Adrenal gland (tissue), 12 donors: ENCODE results near the gene TFB1M. TPM values are rescaled to one million over a fixed set of nuclear protein-coding genes. Genes with fewer than 3 reads are reported as not detected.
A peak's percentile ranks its signal among the peaks of the same experiment; 100 is the strongest.
"Not testable (repeated sequence)": the region's sequence is repeated elsewhere in the genome, so short reads cannot be mapped to it uniquely, and the experiment has no call there.

Experiments
- DNase-seq, 7 donors: peaks; one replicate each; pipeline ENCODE4 v3.0.0-alpha.2; 2019 to 2020
- H3K27ac ChIP-seq, 5 donors: fragments of 200-600 bp; sonication (generic) in 4 of 5; 1 replicate in 3 of 5; 2 replicates in 2 of 5; pipeline versions ENCODE4 v1.5.1 to v1.8.0; 2016 to 2020; ENCODE audit warnings: mild to moderate bottlenecking in 1 of 5
- H3K27me3 ChIP-seq: fragments of 200-600 bp; 2 replicates; pipeline ENCODE4 v1.8.0; 2021
- H3K36me3 ChIP-seq, 2 donors: fragments of 200-600 bp; replicated peaks in 1 of 2; 1 replicate in 1 of 2; 2 replicates in 1 of 2; pipeline versions ENCODE4 v1.5.1 to v1.8.0; 2018 to 2022
- H3K4me1 ChIP-seq, 2 donors: fragments of 200-600 bp; replicated peaks in 1 of 2; 1 replicate in 1 of 2; 2 replicates in 1 of 2; pipeline versions ENCODE4 v1.5.1 to v1.8.0; 2018 to 2021
- H3K4me3 ChIP-seq, 4 donors: fragments of 200-600 bp; sonication (generic) in 3 of 4; one replicate each; pipeline ENCODE4 v1.5.1; 2016 to 2018
- H3K9me3 ChIP-seq, 3 donors: fragments of 200-600 bp; sonication (generic) in 1 of 3; replicated peaks in 1 of 3; 1 replicate in 2 of 3; 2 replicates in 1 of 3; pipeline versions ENCODE4 v1.5.1 to v1.8.0; 2016 to 2021
- CTCF ChIP-seq, 6 experiments: fragments of 450-650 bp in 4 of 6; fragments of 200-600 bp in 2 of 6; sonication (generic) in 1 of 6; IDR thresholded peaks; 1 replicate in 5 of 6; 2 replicates in 1 of 6; pipeline versions ENCODE4 v1.5.1 to v1.8.0; 2016 to 2021; ENCODE audit warnings: antibody characterized with exemption in 6 of 6, mild to moderate bottlenecking in 2 of 6, moderate library complexity in 1 of 6
- POLR2A ChIP-seq, 2 donors: fragments of 450-650 bp; IDR thresholded peaks; one replicate each; pipeline ENCODE4 v1.6.1; 2017; ENCODE audit warnings: antibody characterized with exemption in 2 of 2, mild to moderate bottlenecking in 2 of 2, moderate library complexity in 1 of 2
- WGBS, 4 donors: extraction: QIAGEN DNeasy Blood & Tissue Kit in 2 of 4; methylation state at CpG; one replicate each; pipeline versions ENCODE4 v1.1.5 to v1.1.7; 2013 to 2017; 5-methylcytosine and 5-hydroxymethylcytosine counted together
- intact Hi-C, 2 donors: fragments of 100-400 bp; cut with DNase I; formaldehyde crosslinking; loops; one replicate each; pipeline versions ENCODE4 v1.14.1 to v1.15.0; 2022 to 2023
- polyA plus RNA-seq, 3 donors: library from polyadenylated mRNA; stranded (reverse); fragments of 200-250 nt in 2 of 3; fragments of 350-450 nt in 1 of 3; fragmentation: Illumina TruSeq in 1 of 3; extraction: RNeasy Lipid Tissue Mini Kit (QIAGEN cat#74804) in 1 of 3; gene quantifications; one replicate each; pipeline ENCODE4 v1.2.3, GENCODE V29; 2013 to 2014
- total RNA-seq, 9 donors: library from RNA; depleted of rRNA in 4 of 9; stranded (reverse); fragments of >200 nt in 4 of 9; fragments of 120-200 nt in 1 of 9; fragmentation: NEBNext Ultra II Directional in 1 of 9; extraction: Animal tissue kit (Norgen Biotek cat#: 25700) in 1 of 9; gene quantifications; one replicate each; pipeline versions ENCODE4 v1.1.0 to v1.2.4, GENCODE V29; 2013 to 2023
- donor health status: healthy with polysubstance abuse.
- donor health status: Bipolar disorder and iron deficiency.
- donor health status: DM: yes; HTN: yes; CAD: no.
- donor health status: DM: no; HTN: no; CAD: no.
- donor health status: DM: no; HTN: no; CAD: no.
- donor health status: DM: yes; HTN: yes; CAD: no.

Gene TFB1M
- total and polyA plus RNA-seq, 12 donors, result 17.1 to 74.8 (median 49.8) TPM

- H3K4me1 ChIP-seq, result no peaks in the 10 kb centered on the region
- H3K36me3 ChIP-seq, result no peaks in the 10 kb centered on the region
- H3K27ac ChIP-seq, result peak overlapping the region in 1 of 5 donors; percentile 13
- no peak for DNase-seq
- intact Hi-C loops, result no loop called here
- no peak overlapping the region for H3K4me3 ChIP-seq
- TF ChIP-seq CTCF (IDR thresholded peaks at IDR 0.05), result no peak
- TF ChIP-seq POLR2A (IDR thresholded peaks at IDR 0.05), result no peak
- 67 to 70% (median 69%) methylated on average over 2 of the region's 2 CpGs for WGBS, 4 donors
- peaks cover 0 to 9% (median 0%) of the 10 kb centered on the region in 3 donors for H3K9me3 ChIP-seq
- H3K27me3 ChIP-seq, result no peaks in the 10 kb centered on the region
Observed at GRCh38 chr6:155341130-155341828, 27.0 kb upstream of the TFB1M start.

GRCh38 chr6:155340464-155341129 lies 26.3 kb upstream of the TFB1M start:
- Histone ChIP-seq H3K27ac (no peak overlapping the region), H3K4me1 (no peaks in the 10 kb centered on the region), H3K36me3 (no peaks in the 10 kb centered on the region), H3K9me3 (peaks cover 0 to 9% (median 0%) of the 10 kb centered on the region in 3 donors), H3K4me3 (no peak overlapping the region), H3K27me3 (no peaks in the 10 kb centered on the region)
- intact Hi-C loops, result no loop called here
- 75 to 91% (median 82%) methylated on average over 1 to 2 of the region's 2 CpGs for WGBS, 4 donors
- DNase-seq, result no peak
- TF ChIP-seq POLR2A (IDR thresholded peaks at IDR 0.05), result no peak
- peak in 1 of 6 experiments; percentile 9 for TF ChIP-seq CTCF (IDR thresholded peaks at IDR 0.05)

GRCh38 chr6:155339929-155340328 lies 25.6 kb upstream of the TFB1M start:
- H3K27ac ChIP-seq, result not testable (repeated sequence)

GRCh38 chr6:155338237-155338636 lies 24.0 kb upstream of the TFB1M start:
- DNase-seq, H3K4me1 ChIP-seq, H3K4me3 ChIP-seq, H3K36me3 ChIP-seq, H3K9me3 ChIP-seq, H3K27me3 ChIP-seq, H3K27ac ChIP-seq, intact Hi-C loops: not testable (repeated sequence)

More at GRCh38 chr6:155339929-155340328, 25.6 kb upstream of the TFB1M start:
- H3K36me3 ChIP-seq, DNase-seq, H3K4me3 ChIP-seq, H3K4me1 ChIP-seq, intact Hi-C loops, H3K27me3 ChIP-seq, H3K9me3 ChIP-seq: not testable (repeated sequence)
- WGBS, 4 donors, result 49 to 94% (median 72%) methylated on average over 4 of the region's 4 CpGs

- TF ChIP-seq POLR2A (IDR thresholded peaks at IDR 0.05), result no peak
- TF ChIP-seq CTCF (IDR thresholded peaks at IDR 0.05), result no peak
- intact Hi-C loops, result no loop called here
Observed at GRCh38 chr6:155335265-155335664, 21.0 kb upstream of the TFB1M start.

GRCh38 chr6:155334073-155334472 lies 19.8 kb upstream of the TFB1M start:
- H3K27me3 ChIP-seq, H3K36me3 ChIP-seq, H3K4me3 ChIP-seq, H3K27ac ChIP-seq, DNase-seq, H3K9me3 ChIP-seq, intact Hi-C loops: not testable (repeated sequence)
- 94 to 99% (median 96%) methylated on average over 7 of the region's 7 CpGs for WGBS, 4 donors
- H3K4me1 ChIP-seq, result peaks cover 4 to 10% of the 10 kb centered on the region in 2 donors

More at GRCh38 chr6:155335265-155335664, 21.0 kb upstream of the TFB1M start:
- Histone ChIP-seq H3K36me3 (no peaks in the 10 kb centered on the region), H3K27me3 (no peaks in the 10 kb centered on the region), H3K27ac (no peak overlapping the region), H3K4me3 (no peak overlapping the region), H3K4me1 (peaks cover 4 to 10% of the 10 kb centered on the region in 2 donors), H3K9me3 (peaks cover 0 to 9% (median 0%) of the 10 kb centered on the region in 3 donors)
- DNase-seq, result no peak
- WGBS, 4 donors, result 95 to 100% (median 100%) methylated on average over 1 of the region's 1 CpG
